Activated CD4-positive, alpha-beta T cell treated with anti-CD3 and anti-CD28 coated beads for 24 hours (primary cell): ENCODE measurements around the gene TGOLN2.
"Not testable (repeated sequence)": the region's sequence is repeated elsewhere in the genome, so short reads cannot be mapped to it uniquely, and the experiment has no call there.

Source experiments
- DNase-seq, 2 donors: peaks; one replicate each; pipeline ENCODE4 v3.0.0-alpha.2; 2020; ENCODE audit warnings: low read depth in 2 of 2

TGOLN2 gene

GRCh38 chr2:85340034-85340892 is 12.5 kb upstream of the TGOLN2 start:
- no peak for DNase-seq

- no peak for DNase-seq
Observed at GRCh38 chr2:85334928-85335327, 7.1 kb upstream of the TGOLN2 start.

- DNase-seq: not testable (repeated sequence)
Observed at GRCh38 chr2:85333877-85334276, 6.1 kb upstream of the TGOLN2 start.

GRCh38 chr2:85330839-85331636 is 3.2 kb upstream of the TGOLN2 start:
- DNase-seq: no peak

- not testable (repeated sequence) for DNase-seq
Observed at GRCh38 chr2:85329701-85330100, 1.9 kb upstream of the TGOLN2 start.

GRCh38 chr2:85329181-85329651 is 1.4 kb upstream of the TGOLN2 start:
- DNase-seq: no peak

- peak in 1 of 2 donors; percentile 35 for DNase-seq
Observed at GRCh38 chr2:85327160-85327821, 498 bp downstream of the TGOLN2 start.

GRCh38 chr2:85326406-85327159 is 1.2 kb downstream of the TGOLN2 start:
- no peak for DNase-seq

GRCh38 chr2:85325466-85325811 is 2.4 kb downstream of the TGOLN2 start:
- no peak for DNase-seq

GRCh38 chr2:85324639-85325465 is 2.9 kb downstream of the TGOLN2 start:
- DNase-seq: no peak

- not testable (repeated sequence) for DNase-seq
Observed at GRCh38 chr2:85323988-85324367, 3.8 kb downstream of the TGOLN2 start.

GRCh38 chr2:85323351-85323987 is 4.3 kb downstream of the TGOLN2 start:
- no peak for DNase-seq

GRCh38 chr2:85319796-85320195 is 8.0 kb downstream of the TGOLN2 start:
- no peak for DNase-seq

GRCh38 chr2:85318222-85319074 is 9.3 kb downstream of the TGOLN2 start:
- DNase-seq: no peak

- not testable (repeated sequence) for DNase-seq
Observed at GRCh38 chr2:85315921-85316320, 11.9 kb downstream of the TGOLN2 start.

GRCh38 chr2:85314884-85315242 is 12.9 kb downstream of the TGOLN2 start:
- no peak for DNase-seq

GRCh38 chr2:85312404-85312803 is 15.4 kb downstream of the TGOLN2 start:
- no peak for DNase-seq

GRCh38 chr2:85310330-85310729 is 17.5 kb downstream of the TGOLN2 start:
- no peak for DNase-seq

- DNase-seq: no peak
Observed at GRCh38 chr2:85309699-85310321, 18.0 kb downstream of the TGOLN2 start.
